Measurements from ENCODE around the gene CD81. TPM values are rescaled to one million over a fixed set of nuclear protein-coding genes. Genes with fewer than 3 reads are reported as not detected.

CD81 gene
- total RNA-seq, 6 donors from 2014 or later = 398 to 1,053 (median 787) TPM

- H3K36me3 ChIP-seq = peaks cover 0 to 26% (median 10%) of the 10 kb centered on the region in 4 donors
- no peak for ATAC-seq (ENCODE audit: low FRiP score in 2 of 2)
- no peaks in the 10 kb centered on the region for H3K9me3 ChIP-seq
Observed at GRCh38 chr11:2383852-2384804, 7.0 kb downstream of the CD81 start.

GRCh38 chr11:2385156-2386151 lies 8.3 kb downstream of the CD81 start:
- no peak for ATAC-seq (ENCODE audit: low FRiP score in 2 of 2)
- WGBS, 2 donors = 69 to 75% methylated on average over 27 to 45 of the region's 48 CpGs
- Histone ChIP-seq H3K9me3 (no peaks in the 10 kb centered on the region), H3K4me1 (peaks cover 96 to 100% (median 99%) of the 10 kb centered on the region in 4 donors), H3K4me3 (no peak overlapping the region), H3K27me3 (no peaks in the 10 kb centered on the region), H3K36me3 (peaks cover 0 to 32% (median 11%) of the 10 kb centered on the region in 4 donors), H3K27ac (peak overlapping the region; percentile 21 to 99 (median 80))
- DNase-seq = peak in 1 of 2 donors; percentile 79
- no peak for TF ChIP-seq EP300 (IDR thresholded peaks at IDR 0.05)
- TF ChIP-seq POLR2AphosphoS5 (IDR thresholded peaks at IDR 0.05) = no peak
- TF ChIP-seq POLR2A (IDR thresholded peaks at IDR 0.05) = no peak
- no peak for TF ChIP-seq CTCF (IDR thresholded peaks at IDR 0.05)

More at GRCh38 chr11:2383852-2384804, 7.0 kb downstream of the CD81 start:
- TF ChIP-seq CTCF (IDR thresholded peaks at IDR 0.05) = no peak
- TF ChIP-seq POLR2AphosphoS5 (IDR thresholded peaks at IDR 0.05) = no peak
- no peak for TF ChIP-seq EP300 (IDR thresholded peaks at IDR 0.05)
- no peak for TF ChIP-seq POLR2A (IDR thresholded peaks at IDR 0.05)
- H3K4me3 ChIP-seq = peak overlapping the region in 1 of 4 donors; percentile 18
- no peaks in the 10 kb centered on the region for H3K27me3 ChIP-seq
- peak overlapping the region; percentile 98 to 99 (median 98) for H3K27ac ChIP-seq
- H3K4me1 ChIP-seq = peaks cover 96 to 100% (median 97%) of the 10 kb centered on the region in 4 donors
- DNase-seq = peak in 1 of 2 donors; percentile 88
- 40 to 63% methylated on average over 2 to 21 of the region's 33 CpGs for WGBS, 2 donors

- 52% methylated on average over 9 of the region's 9 CpGs; no CpG with 5 or more reads in 1 of the 2 donors for WGBS, 2 donors
- peak overlapping the region; percentile 43 to 70 (median 62) for H3K27ac ChIP-seq
- H3K27me3 ChIP-seq = no peaks in the 10 kb centered on the region
- ATAC-seq (ENCODE audit: low FRiP score in 2 of 2) (no peak), DNase-seq (peak in 1 of 2 donors; percentile 62)
- H3K9me3 ChIP-seq = no peaks in the 10 kb centered on the region
- TF ChIP-seq CTCF (IDR thresholded peaks at IDR 0.05) = no peak
- no peak for TF ChIP-seq EP300 (IDR thresholded peaks at IDR 0.05)
- TF ChIP-seq POLR2A (IDR thresholded peaks at IDR 0.05) = no peak
- no peak for TF ChIP-seq POLR2AphosphoS5 (IDR thresholded peaks at IDR 0.05)
- H3K36me3 ChIP-seq = peaks cover 0 to 42% (median 21%) of the 10 kb centered on the region in 4 donors
- H3K4me1 ChIP-seq = peaks cover 91 to 96% (median 94%) of the 10 kb centered on the region in 4 donors
- no peak overlapping the region for H3K4me3 ChIP-seq
Observed at GRCh38 chr11:2386591-2386990, 9.5 kb downstream of the CD81 start.

GRCh38 chr11:2387266-2387987 lies 10.3 kb downstream of the CD81 start:
- no peak overlapping the region for H3K4me3 ChIP-seq
- ATAC-seq (ENCODE audit: low FRiP score in 2 of 2) = no peak
- peaks cover 0 to 50% (median 29%) of the 10 kb centered on the region in 4 donors for H3K36me3 ChIP-seq
- 46 to 47% methylated on average over 6 to 12 of the region's 14 CpGs for WGBS, 2 donors
- peaks cover 83 to 92% (median 87%) of the 10 kb centered on the region in 4 donors for H3K4me1 ChIP-seq
- no peaks in the 10 kb centered on the region for H3K27me3 ChIP-seq
- TF ChIP-seq CTCF (IDR thresholded peaks at IDR 0.05) = no peak
- TF ChIP-seq POLR2AphosphoS5 (IDR thresholded peaks at IDR 0.05) = no peak
- TF ChIP-seq POLR2A (IDR thresholded peaks at IDR 0.05) = no peak
- TF ChIP-seq EP300 (IDR thresholded peaks at IDR 0.05) = no peak
- no peaks in the 10 kb centered on the region for H3K9me3 ChIP-seq
- H3K27ac ChIP-seq = peak overlapping the region; percentile 43 to 70 (median 62)
- DNase-seq = peak in 1 of 2 donors; percentile 62

All from upper lobe of left lung (tissue), 6 donors.